HG02884 (cell line): ENCODE measurements around the gene LOXL4.

Experiments used
- ATAC-seq: cut with Tn5 transposase; IDR thresholded peaks from one replicate; pipeline ENCODE4 v1.9.1; 2021; ENCODE audit warnings: mild to moderate bottlenecking, moderate library complexity; ENCODE audit not compliant: unreplicated experiment

LOXL4 gene

DNA sequence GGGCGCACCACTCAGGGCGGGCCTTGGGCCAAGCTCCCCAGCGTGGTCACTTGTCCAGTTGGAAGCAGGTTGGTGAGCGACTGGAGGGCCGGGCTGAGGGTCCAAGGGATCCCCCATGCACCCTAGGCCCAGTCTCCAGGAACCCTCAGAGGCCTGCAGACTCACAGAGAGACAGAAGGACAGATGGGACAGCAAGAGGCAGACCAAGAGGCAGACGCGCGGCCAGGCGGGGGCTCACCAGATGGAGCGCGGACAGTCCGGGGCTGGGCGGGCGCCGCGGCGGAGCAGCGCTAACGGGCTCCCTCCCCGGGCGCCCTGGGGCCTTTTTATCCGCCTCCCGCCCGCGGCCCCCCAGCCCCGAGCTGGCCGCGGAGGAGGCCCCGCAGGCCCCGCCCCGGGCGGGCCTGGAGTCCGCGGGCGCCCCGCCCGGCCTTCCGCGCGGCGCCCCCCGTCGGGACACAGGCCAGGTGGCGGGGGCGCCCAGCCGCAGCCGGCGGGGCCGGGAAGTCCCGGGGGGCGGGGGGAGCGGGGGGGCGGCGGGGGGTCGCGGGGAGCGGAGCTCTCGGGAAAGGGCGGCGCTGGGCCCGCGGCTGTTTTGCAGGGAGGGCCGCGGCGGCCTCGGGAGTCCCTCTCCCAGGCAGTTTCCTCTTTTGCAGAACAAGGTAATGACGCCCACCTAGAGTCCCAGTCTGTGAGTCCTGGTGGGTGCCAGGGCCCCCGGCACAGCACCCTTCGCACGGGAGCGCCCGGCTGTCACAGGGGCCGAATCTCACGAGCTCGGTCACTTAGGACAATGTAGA, at the start of gene LOXL4:
Gene LOXL4 (minus strand): TSS at position 301 of the 800 bp plus-strand sequence. CDS start 5,175 bp downstream, outside the sequence.
- no peak for ATAC-seq

DNA sequence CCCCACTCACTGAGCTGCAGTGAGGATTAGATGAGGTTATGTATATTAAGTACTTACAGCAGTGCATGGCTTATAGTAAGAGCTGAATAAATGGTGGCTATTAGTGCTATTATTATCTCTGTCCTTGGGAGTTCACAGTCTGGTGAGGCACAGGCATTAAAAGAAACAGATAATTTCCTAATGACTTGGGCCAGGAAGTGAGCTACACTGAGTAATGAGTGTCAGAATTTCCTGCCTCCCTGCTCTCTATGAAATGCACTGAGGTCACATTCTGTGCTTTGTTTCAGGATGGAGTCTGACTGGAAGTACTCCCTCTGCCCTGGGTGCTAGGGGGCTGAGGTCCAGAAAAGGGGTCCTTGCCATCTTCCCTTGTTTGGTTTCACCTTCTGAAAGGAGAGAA, 48.7 kb upstream of the LOXL4 start:
- no peak for ATAC-seq

DNA sequence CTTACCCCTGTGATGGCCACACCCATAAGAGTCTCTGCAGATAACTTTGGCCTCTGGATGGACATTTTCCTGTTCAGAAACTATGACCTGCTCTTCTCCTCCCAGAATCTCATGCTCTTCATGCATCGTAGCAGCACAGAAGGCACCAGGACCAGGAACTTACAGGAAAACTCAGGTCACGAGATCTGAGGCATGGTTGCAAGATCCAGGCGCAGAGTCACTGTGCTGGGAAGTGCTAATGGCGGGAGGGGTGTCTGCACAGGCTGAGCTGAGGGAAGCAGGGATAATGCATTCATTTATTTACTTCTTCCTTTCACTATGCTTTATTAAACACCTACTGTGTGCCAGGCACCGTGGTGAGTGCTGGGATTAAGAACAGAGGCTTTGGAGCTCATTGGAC, 48.2 kb upstream of the LOXL4 start:
- ATAC-seq, result no peak

DNA sequence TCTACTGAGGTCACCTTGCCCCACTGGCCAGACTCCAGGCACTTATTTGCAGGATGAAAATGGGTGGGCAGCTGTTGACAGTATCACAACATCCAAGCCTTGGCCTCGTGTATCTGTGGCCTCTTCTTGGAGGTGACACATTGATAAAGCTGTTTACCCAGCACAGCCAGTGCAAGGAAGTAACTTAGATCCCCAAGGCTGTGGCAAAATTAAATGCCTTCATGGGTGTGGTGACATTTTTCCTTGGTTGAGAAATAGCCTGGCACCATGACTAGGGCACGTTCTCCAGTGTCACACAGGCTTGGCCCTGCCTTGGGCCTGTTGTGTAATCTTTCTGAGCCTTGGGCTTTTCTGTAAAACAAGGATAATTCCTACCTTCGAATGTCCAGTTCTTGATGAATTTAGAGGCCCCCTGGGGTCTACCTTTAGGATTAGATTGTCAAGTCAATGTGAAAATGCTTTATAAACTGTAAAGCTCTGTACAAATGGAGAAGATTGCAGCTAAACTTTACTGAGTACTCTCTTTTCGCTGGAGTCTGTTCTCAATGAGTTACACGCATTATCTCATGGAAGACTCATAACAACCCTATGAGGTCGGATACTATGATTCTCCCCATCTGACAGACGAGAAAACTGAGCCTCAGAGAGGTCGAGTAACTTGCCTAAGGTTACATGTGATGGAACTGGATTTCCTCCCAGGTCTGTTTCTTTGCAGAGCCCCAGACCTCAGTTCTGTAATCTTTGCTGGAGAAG, 46.7 kb upstream of the LOXL4 start:
- no peak for ATAC-seq

DNA sequence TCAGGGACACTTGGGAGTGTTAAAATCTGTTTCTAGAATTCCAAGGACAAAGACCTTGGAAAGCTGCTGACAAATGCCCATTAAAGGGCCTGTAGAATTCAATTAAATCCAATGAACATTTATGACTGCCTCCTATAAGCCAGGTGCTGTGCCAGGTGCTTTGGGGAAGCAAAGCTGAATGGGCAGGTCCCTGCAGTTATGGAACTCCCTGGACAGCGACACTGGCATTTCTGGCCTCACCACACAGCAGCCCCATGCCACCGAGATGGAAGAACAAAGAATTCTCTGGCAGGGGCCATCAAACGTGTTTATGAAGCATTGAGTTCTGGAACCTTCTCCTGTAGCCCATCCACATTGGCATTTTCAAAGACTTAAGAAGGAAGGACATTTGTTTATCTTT, 45.6 kb upstream of the LOXL4 start:
- ATAC-seq, result no peak

DNA sequence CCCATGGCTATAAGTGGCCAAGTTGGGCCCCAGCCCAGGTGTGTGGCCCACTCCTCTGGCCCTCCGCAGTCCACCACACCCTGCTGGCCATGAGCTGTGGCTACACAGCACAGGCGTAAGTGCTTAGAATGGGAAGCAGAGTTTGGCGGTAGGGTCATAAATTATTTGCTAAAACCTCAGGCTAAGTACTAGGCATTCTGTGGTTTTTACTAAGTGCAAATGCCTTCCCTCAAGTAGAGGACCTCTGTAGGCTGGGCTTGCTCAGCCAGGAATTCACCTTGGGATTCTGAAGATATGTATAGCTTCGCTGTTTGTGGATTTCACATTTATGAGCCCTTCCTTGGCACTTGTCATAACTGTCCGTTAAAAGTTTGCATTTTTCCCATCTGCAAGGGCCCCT, 44.8 kb upstream of the LOXL4 start:
- ATAC-seq, result no peak

DNA sequence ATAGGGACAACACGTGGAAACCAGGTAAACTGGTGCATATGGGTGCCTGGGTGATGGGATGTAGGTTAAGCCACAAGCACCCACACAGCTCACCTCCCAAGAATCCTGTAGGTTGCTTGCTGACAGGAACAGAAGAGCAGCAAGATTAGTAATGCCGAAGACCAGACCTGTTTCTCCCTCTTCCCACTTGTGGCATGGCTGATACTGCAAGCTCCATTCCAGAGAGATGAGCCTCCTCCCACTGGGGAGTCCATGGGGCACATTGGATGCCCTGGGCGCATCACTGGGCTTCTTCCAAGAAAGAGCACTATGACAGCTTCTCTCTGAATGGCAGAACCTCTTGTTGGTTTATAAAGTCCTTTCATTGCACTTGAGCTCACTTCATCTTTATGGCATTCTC, 44.4 kb upstream of the LOXL4 start:
- ATAC-seq, result no peak

DNA sequence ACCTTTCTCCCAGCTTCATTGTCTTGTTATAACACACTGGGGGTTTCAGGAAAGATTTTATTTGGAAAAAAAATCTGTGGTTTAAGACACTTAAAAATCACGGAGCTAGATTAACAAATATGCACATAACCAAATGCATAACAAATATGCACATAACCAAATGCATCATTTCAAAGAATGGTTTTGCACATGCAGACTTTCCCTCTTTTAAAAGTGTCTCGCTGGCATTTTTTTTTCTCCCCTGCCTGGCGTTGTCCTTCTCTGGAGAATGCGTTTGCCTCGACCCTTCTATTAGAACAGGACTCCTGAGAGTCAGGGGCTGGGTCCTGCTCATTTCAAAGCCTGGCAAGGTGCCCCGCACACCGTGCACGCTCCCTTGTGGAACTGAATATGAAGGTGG, 42.7 kb upstream of the LOXL4 start:
- no peak for ATAC-seq

DNA sequence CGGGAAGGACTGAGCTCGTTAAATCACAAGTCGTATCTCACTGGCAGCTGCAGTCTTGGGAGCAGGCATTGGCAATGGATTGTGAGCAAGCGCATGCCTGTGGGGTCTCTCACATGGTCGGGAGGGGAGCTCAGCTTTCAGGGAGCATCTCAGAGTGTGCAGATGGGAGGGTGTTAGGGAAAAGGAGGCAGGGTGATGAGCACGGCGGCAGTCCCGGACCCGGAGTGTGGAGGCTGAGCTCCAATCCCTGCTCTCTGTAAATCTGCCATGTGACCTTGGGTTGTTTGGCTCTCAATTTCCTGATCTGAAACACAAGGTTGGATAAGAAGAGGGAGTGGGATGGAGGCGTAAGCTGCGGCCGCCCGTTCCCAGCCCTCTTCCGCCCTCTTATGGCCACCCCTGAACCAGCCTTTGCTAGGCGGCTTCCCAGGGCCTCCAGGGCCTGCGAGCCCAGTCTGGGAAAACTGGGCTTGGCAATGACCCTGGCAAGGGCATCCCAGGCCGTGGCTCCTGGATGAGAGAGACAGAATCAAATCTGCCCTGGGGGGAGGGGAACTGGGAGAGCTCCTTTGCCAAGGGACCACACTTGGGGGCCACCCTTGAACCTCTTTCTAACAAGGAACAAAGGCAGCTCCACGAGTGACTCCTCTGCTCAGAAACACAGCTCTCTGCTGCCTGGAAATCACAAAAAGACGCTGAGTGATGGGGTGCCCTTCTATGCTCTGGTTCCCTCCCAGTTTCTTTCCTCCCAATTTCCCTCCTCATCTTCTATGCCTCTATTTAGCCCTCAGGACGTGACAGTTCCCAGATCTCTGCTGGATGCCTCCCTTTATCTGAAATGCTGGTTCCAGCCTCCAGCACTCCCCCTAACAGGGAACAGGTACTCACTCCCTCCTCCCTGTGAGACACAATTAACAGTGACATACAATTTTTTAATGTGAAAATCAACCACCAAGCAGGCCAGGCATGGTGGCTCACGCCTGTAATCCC, 41.7 kb upstream of the LOXL4 start:
- ATAC-seq, result no peak

DNA sequence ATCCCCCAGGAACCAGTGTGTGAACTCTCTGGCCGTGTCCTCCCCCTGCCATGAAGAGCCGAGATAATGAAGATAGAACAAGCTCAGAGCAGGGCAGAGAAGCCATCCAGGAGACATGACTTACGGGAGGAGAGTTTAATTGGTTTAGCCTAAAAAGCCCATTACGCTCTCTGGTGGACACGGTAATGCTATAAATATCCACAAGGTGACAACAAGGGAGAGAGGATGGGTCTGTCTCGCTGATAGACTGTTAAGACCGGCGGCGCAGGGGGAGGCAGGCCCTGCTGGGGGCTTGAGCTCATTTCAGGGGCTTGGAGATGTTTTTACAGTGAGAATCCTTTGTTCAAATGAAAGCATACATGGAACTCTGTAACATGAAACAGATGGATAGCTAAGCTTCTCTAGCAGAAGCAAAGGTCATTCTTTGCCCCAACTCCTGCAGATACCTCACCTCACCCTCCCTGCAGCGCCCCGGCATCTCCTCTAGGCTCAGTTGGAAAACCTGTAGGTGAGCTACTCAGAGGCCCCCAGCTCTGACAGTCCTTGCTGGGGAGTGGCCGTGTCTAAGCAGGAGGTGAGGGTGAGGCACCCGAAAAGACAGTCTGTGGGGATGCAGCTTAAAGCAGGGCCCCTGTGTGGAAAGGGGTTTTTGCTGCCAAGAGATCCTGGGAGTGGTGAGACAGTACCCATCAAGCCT, 40.8 kb upstream of the LOXL4 start:
- no peak for ATAC-seq

DNA sequence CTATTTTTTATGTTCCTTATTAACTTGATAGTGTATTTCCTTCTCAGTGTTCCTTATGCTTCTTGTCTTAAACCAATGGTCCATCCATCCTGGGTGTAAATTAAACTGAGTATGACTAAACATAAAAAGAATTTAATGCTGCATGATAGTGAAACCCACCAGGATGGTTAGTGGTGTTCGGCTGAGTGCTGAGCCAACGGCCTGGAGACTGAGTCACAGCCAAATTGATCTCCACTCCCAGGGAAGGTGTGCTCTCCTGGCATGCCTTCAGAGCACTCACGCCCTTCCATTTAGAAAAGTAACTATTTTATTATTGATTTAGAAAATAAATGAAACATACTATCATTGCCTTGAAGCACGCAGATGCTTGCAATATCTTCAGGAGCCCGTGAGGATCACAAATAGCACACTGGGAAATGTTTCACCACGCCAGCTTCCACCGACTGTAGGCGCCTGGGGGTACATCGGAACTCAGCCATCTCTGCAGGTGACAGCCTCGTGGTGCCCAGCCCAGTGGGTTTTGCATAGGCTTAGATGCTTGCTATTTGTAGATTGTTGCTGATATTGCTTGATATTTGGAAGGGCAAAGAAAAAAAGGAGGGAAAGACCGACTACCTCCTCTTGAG, 40.0 kb upstream of the LOXL4 start:
- ATAC-seq, result no peak

DNA sequence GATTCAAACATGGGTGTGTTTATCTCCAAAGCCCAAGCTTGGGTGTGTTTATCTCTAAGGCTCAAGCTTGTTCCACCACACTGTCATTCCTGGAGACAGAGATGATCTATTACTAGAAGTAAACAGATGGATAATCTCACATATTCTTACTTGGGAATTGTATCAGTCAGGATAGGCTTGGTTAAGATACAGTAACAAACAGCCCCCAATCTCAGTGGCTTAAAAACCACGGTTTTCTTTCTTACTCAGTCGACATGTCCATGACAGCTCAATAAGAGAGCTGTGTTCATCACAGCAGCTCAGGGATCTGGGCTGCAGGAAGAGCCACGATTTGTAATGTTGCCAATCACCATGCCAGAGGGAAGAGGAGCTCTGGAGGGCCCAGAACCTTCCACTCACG, 38.5 kb upstream of the LOXL4 start:
- no peak for ATAC-seq

DNA sequence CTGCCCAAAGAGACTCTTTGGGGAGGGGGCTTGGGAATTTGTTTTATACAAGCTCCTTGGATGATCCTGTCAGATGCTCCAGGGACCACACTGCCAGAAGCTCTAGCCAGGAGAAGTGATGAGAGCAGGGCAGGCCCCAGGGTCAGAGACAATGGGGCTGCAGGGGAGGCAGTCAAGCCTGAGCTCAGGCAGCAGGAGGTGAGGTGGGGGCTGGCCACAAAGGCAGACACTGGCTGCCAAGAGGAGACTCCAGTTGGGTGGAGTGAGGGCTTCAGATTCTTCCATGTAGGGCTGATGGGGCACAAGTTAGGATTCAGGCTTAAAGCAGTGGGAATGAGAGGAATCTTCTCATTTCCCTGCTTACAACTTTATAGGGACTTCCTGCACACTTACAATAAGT, 35.6 kb upstream of the LOXL4 start:
- no peak for ATAC-seq

DNA sequence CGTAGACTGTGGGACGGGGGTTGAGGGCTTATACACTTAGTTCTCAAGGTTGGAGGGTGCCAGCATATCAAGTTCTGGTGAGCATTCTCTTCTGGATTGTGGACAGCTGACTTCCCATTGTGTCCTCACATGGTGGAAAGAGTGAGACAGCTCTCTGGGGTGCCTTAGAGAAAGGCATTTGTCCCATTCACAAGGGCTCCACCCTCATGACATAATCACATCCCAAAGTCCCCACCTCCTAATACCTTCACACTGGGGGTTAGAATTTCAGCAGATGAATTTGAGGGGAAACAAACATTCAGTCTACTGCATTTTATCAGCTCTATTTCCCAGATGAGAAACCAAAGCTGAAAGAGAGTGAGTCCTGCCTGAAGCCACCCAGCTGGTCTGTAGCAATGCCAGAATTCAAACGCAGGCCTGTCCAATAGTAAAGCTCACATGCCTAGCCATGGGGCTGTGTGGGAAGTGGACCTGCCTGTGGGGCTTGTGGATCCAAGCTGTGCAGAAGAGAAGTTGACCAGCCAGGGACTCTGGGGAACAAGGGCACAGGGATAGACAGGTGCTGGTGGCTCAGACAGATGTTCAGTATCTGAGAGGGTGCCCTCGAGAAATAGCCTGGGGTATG, 34.9 kb upstream of the LOXL4 start:
- no peak for ATAC-seq

DNA sequence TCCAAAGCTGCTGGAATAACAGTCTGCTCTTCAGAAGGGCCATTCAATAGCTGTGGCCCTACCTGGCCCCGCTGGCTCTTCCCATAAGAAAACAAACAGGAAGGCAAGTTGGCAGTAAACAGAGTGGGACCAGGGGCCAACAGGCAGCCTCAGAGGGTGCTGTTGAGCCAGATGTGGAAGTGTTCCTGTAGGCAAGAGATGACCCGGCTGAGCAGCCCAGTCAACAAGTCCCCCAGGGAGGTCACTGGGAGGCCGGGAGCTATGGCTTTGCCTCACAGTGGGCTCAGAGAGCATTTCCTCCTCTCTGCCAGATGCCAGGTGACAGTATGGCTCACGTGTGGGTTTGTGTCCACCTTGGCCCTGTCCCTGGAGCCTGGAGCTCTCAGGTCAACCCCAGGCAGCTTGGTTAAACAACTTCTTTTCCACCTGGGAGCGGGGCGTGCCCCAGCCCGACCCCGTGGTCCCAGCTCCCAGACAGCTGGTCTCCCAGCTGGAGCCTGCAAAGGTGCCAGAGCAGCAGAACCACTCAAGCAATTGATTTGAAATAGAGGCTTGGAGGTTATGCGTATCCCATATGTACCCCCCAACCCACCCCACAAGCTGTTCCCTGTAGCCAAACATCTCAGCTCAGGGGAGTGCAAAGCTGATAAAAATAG, 33.8 kb upstream of the LOXL4 start:
- ATAC-seq, result no peak

DNA sequence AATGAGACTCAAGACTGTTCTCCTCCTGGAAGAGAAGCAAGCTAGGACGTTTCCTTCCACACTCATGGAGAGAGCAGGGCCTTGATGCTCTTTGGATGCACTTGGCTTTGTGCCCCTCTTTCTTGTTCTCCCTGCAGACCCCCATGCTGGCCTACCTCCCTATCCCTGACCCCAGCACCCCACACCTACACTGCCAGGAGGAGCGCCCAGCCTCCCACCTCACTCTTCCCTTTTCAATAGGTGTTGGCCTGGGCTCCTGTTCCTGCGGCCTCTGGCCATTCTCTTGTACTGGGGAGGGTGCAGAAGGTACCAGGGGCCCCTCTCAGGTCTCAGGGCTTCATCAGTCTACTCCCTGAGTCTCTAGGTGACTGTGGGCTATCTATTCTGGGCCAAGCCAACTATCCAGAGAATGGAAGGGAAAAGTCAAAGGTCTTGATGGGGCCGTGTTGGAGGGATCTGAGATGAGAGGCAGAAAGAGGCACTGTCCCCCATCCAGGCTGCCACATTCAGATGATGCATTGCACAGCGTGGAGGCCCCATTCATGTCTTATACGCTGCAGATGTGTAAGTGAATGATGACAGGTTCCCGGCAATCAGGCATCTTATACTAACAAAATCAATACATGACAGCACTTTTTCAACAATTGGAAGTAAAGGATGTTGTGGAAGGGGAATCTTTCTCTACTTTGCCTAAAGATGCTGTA, 32.7 kb upstream of the LOXL4 start:
- no peak for ATAC-seq

DNA sequence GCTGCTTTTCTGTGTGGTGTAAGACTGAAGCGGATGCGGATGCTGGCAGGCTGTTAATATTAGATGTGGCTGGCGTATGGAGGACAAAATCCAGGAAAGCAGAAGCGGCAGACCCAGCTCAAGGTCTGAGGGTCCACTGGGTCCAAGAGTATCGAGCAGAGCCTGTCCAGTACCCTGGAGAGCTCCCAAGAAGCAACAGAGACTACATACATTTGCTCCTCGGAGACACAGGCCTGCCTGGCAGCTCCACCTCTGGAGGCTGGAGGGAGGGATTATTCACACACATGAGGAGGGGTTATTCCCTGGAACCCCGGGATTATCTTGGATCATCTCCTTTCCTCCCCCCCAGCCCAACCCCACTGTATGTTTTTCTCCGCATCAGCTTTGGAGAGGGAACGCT, 31.3 kb upstream of the LOXL4 start:
- ATAC-seq, result no peak

DNA sequence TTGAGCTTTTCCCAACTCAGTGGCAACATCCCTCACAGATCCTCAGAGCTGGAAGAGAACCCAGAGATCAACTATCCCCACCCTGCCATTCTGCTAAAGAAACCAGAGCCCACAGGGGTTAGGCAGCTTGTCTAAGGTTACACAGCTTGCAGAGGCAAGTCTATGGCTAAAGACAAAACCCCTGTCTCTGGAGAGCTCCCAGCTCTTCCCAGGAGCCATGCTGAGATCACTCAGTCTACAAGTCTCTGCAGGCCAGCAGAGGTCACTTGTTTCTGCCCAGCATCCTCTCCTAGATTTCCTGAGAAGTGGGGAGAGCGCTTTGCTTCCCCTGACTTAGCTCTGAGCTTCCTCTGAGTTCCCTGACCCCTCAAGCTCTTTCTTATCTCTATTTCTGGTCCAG, 28.5 kb upstream of the LOXL4 start:
- ATAC-seq, result no peak

DNA sequence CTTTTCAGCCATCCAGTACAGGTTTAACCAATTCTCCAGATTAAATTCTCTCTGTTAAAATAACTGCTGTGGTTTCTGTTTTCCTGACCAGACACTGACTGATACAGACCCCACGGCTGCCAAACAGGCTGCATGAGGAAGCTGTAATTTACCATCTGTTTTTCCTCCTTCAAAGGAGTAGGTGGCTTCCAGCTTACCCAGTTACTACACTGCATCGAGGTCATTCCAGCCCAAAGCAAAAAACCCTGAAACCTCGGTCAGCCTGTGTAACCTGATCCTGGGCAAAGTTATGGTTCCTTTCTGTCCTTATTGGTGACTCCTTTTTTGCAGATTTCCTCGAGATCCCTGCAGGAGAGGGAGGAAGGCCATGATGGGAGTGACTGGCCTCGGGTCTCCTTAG, 27.9 kb upstream of the LOXL4 start:
- no peak for ATAC-seq
